Measurements from ENCODE around the gene DPP6. TPM values are rescaled to one million over a fixed set of nuclear protein-coding genes. Genes with fewer than 3 reads are reported as not detected.

Gene DPP6
- total RNA-seq, 4 donors from 2014 or later: 0.60 to 1.7 (median 1.6) TPM; not detected in 1

- H3K4me1 ChIP-seq: no peaks in the 10 kb centered on the region
- H3K27me3 ChIP-seq: no peaks in the 10 kb centered on the region
- TF ChIP-seq EP300 (IDR thresholded peaks at IDR 0.05) (no peak), CTCF (IDR thresholded peaks at IDR 0.05) (no peak), POLR2A (IDR thresholded peaks at IDR 0.05) (no peak)
- DNase-seq (ENCODE audit: low spot score in 2 of 2): no peak
- no peaks in the 10 kb centered on the region for H3K36me3 ChIP-seq
- H3K4me3 ChIP-seq: no peak overlapping the region
- H3K27ac ChIP-seq: no peak overlapping the region
- WGBS, 2 donors: 63 to 75% methylated on average over 3 of the region's 3 CpGs
- peaks cover 0 to 15% (median 1%) of the 10 kb centered on the region in 4 donors for H3K9me3 ChIP-seq
Measured at GRCh38 chr7:154633641-154634040, 581.4 kb downstream of the DPP6 start.

- no peak for DNase-seq (ENCODE audit: low spot score in 2 of 2)
Measured at GRCh38 chr7:154638286-154638685, 586.1 kb downstream of the DPP6 start.

GRCh38 chr7:154640266-154640865, 588.2 kb downstream of the DPP6 start:
- H3K9me3 ChIP-seq: peaks cover 0 to 20% (median 0%) of the 10 kb centered on the region in 4 donors
- no peaks in the 10 kb centered on the region for H3K4me1 ChIP-seq
- 48 to 59% methylated on average over 10 of the region's 10 CpGs for WGBS, 2 donors
- DNase-seq (ENCODE audit: low spot score in 2 of 2): no peak
- no peak overlapping the region for H3K27ac ChIP-seq
- TF ChIP-seq CTCF (IDR thresholded peaks at IDR 0.05) (no peak), POLR2A (IDR thresholded peaks at IDR 0.05) (no peak), EP300 (IDR thresholded peaks at IDR 0.05) (no peak)
- H3K27me3 ChIP-seq: no peaks in the 10 kb centered on the region
- H3K4me3 ChIP-seq: no peak overlapping the region
- H3K36me3 ChIP-seq: no peaks in the 10 kb centered on the region

More at GRCh38 chr7:154638286-154638685, 586.1 kb downstream of the DPP6 start:
- TF ChIP-seq CTCF (IDR thresholded peaks at IDR 0.05) (no peak), EP300 (IDR thresholded peaks at IDR 0.05) (no peak), POLR2A (IDR thresholded peaks at IDR 0.05) (no peak)
- no peaks in the 10 kb centered on the region for H3K4me1 ChIP-seq
- H3K4me3 ChIP-seq: no peak overlapping the region
- peaks cover 0 to 18% (median 0%) of the 10 kb centered on the region in 4 donors for H3K9me3 ChIP-seq
- no peak overlapping the region for H3K27ac ChIP-seq
- no peaks in the 10 kb centered on the region for H3K36me3 ChIP-seq
- H3K27me3 ChIP-seq: no peaks in the 10 kb centered on the region
- 33 to 50% methylated on average over 9 of the region's 9 CpGs for WGBS, 2 donors

- Histone ChIP-seq H3K4me3 (no peak overlapping the region), H3K9me3 (peaks cover 0 to 18% (median 0%) of the 10 kb centered on the region in 4 donors), H3K27ac (no peak overlapping the region), H3K4me1 (no peaks in the 10 kb centered on the region), H3K27me3 (no peaks in the 10 kb centered on the region), H3K36me3 (no peaks in the 10 kb centered on the region)
- WGBS, 2 donors: 50 to 53% methylated on average over 4 of the region's 4 CpGs
- no peak for DNase-seq (ENCODE audit: low spot score in 2 of 2)
- no peak for TF ChIP-seq POLR2A (IDR thresholded peaks at IDR 0.05)
Measured at GRCh38 chr7:154640917-154641316, 588.7 kb downstream of the DPP6 start.

- Histone ChIP-seq H3K4me1 (no peaks in the 10 kb centered on the region), H3K27ac (no peak overlapping the region), H3K36me3 (no peaks in the 10 kb centered on the region), H3K9me3 (peaks cover 0 to 12% (median 0%) of the 10 kb centered on the region in 4 donors), H3K27me3 (no peaks in the 10 kb centered on the region), H3K4me3 (no peak overlapping the region)
- TF ChIP-seq POLR2A (IDR thresholded peaks at IDR 0.05) (no peak), CTCF (IDR thresholded peaks at IDR 0.05) (no peak), EP300 (IDR thresholded peaks at IDR 0.05) (no peak)
- WGBS, 2 donors: 74 to 83% methylated on average over 3 of the region's 3 CpGs
- DNase-seq (ENCODE audit: low spot score in 2 of 2): no peak
Measured at GRCh38 chr7:154644366-154644765, 592.2 kb downstream of the DPP6 start.

All from tibial nerve (tissue), 4 donors.